HG03095 (cell line): ENCODE data around the gene KIAA2012.
"Not testable (repeated sequence)": the region's sequence is repeated elsewhere in the genome, so short reads cannot be mapped to it uniquely, and the experiment has no call there.

Source experiments
- ATAC-seq: cut with Tn5 transposase; IDR thresholded peaks from one replicate; pipeline ENCODE4 v1.9.1; 2021; ENCODE audit warnings: moderate library complexity; ENCODE audit not compliant: unreplicated experiment

KIAA2012 gene

DNA sequence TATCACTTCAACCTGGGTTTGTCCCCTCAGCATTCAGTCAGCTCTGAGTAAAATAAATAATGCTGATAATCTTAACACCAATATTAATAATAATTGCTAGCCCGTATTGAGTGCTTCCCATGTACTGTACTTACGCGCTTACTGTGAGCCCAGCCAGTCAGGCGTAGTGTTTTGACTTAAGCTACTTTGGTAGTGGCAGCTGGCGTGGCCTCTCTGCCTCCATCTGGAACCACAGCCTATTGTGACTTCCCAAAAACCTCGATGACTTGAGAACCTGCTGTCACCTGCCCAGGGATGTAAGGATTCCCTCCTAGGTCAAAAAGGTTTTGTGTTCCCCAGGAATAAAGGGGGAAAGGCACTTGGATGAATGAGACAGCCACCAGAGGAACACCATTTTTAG, 112.1 kb downstream of the KIAA2012 start:
- ATAC-seq: no peak

DNA sequence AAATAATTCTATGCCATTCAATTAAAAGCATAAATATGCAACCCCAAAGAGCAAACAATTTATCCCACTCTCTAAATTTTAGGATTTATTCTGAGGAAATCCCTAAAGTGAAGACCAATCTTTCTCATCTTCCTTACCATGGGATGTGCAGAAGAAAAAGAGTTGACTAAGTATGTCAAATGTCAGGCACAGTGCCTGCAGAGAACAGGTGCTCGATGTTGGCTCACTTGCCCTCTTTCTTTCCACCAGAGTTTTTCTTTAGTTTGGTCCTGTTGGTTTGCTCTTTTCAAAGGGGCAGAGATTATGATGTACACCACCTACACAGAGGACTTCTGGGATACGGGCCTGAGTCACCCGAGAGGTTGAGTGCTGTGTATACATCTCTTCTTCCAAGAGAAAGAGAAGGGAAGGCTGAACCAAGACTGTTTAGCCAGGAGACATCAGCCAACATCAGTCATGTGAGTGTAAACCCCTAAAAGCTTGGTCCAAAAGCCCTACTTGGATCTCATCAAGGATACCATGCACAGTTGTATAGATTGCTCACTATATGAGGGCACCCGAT, 113.7 kb downstream of the KIAA2012 start:
- ATAC-seq: no peak

DNA sequence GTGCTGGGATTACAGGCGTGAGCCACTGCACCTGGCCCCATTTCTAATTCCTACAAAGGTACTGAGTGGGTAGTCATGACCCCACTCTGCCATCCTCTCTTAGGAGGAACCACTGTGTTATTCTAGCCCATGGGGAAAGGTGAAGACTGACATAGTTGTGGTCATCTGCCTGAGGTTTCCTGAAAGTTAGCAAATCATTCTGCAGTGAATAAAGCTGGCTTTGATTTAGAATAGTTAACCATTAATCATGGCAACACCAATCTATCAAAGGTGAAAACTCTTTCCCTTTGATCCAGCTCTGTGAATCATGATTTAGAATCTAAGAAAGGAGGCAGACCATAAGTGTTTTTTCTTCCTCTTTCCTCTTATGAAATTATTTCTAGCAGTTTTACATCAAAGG, 114.5 kb downstream of the KIAA2012 start:
- ATAC-seq: no peak

DNA sequence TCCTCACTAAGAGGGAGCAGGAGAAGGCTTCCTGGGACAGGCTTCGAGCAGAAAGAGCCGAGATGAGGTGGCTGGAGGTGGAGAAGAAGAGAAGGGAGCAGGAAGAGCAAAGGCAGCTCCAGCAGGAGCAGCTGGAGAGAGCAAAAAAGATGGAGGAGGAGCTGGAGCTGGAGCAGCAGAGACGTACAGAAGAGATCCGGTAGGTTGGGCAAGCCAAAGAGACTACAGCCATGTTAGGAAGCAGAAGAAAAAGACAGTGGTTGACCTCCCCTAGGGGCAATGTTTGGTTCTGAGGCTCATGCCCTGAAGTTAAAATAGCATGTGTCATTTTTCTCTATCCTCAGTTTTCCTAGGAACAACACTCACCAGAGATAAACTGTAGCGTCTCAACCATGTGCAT, 120.2 kb downstream of the KIAA2012 start:
- ATAC-seq: no peak

DNA sequence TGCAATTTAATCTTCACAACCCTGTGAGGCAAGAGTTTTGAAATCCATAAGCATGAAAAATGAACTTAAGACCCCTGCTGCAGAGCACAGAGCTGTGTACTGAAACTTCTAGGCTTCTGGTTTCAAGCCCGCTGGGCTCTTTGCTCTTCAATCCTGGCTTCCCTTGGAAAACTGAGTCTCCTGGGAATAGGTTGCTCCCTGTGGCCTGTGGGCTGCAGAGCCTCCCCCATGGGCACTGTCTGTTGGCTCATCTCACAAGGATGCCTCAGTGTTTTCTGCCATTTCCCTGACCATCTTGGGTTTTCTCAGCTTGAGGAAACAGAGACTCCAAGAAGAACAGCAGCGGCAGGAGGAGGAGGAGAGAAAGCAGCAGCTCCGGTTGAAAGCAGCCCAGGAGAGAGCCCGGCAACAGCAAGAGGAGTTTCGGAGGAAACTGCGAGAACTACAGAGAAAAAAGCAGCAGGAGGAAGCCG, 120.9 kb downstream of the KIAA2012 start:
- ATAC-seq: no peak

DNA sequence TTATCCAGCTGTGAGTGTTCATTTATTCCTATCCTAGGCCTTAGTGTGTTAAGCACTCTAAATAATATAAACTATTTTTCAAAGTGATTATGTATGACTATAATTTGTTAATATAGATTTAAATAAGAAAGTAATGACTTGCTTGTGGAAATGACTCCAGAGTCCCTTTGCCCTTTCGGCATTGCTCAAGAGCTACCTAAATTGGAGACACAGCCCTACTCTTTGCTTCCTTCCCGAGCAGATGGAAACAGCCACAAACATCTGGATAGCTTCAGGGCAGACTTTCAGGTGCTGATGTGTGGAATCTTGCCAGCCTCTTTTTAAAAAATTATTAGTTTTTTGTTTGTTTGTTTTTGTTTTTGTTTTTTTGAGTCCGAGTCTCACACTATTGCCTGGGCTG, 121.4 kb downstream of the KIAA2012 start:
- ATAC-seq: no peak

DNA sequence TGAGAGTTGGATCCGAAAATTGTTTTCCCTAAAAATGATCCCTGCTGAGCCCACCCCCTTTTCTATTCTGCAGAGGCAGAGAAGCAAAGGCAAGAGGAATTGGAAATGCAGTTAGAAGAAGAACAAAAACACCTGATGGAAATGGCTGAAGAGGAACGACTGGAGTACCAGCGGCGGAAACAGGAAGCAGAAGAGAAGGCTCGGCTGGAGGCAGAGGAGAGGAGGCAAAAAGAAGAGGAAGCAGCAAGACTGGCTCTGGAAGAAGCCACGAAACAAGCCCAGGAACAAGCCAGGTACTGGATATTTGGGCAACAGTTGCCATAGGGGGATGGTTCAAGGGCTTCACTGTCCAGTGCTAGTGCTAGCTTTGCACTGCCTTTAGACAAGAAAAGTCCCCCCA, 123.7 kb downstream of the KIAA2012 start:
- no peak for ATAC-seq

DNA sequence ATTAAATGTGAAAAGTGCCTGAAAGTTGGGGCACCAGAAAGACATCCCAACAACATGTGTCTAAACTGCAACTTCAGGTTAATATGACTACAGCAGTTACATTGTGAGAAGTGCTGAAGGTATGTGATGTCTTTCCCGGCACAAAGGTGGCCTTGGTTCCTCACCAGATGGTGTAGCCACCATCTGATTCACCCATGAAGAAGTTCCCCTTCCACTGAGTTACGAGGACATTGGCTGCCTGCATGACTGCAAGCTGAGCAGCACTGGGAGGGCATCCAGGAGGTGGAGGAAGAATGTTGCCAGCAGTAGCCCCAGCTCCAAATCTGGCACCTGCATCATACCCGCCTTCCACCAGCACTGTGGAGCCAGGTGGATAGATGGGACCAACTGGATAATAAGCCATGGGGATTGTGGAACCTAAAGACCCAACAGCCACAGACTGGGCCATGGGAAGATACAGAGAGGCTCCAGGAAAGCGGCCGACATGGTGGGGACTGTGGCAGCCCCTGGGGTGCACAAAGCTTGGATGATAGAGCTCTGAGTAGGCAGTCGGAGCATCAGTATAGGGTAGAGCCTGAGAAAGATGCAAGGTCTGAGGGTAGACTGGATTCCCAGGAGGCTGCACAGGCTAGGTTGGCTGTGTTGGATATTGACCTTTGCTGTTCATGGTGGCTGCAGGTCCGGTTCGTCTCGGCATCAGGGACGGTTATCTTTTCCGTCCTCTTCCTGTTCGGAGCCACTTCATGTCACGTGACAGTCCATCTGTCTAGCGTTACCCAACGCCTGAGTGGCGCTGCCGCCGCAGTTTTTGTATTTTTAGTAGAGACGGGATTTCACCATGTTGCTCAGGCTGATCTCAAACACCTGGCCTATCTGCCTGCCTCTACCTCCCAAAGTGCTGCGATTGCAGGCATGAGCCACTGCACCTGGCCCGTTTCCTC, 128.4 kb downstream of the KIAA2012 start:
- no peak for ATAC-seq

DNA sequence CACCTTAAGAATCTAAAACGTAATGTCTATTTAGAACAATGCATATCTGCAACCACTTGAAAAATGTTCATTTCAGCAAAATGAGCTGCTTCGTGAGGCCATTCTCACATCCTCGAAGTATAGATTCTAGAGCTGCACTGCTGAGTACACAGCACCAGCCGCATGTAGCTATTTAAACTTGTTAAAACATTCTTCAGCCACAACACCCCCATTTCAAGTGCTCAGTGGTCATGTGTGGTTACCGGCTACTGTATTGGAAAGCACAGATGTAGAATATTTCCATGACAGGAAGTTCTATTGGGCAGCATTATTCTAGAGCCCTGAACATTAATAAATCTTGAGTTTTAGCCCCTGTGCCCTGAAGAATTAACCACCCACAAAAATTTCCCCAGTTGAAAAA, 130.3 kb downstream of the KIAA2012 start:
- ATAC-seq: no peak

DNA sequence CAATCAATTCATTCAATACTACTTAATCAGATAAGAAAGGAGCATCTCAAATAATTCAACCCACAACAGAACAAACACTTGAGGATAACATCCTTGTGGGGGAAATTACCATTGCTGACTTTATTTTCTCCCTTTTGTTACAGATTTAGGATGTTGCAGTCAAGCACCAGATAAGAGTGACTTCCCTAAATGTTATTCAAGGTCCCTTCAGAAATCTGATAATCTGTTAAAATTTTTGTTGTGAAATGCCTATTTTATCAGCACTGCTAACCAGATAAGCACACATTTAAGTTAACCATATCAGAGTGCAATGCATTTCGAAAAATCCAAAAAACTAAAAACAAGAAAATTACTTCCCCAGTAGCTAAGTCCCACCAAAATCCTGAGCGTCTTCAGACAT, 131.8 kb downstream of the KIAA2012 start:
- ATAC-seq: no peak

DNA sequence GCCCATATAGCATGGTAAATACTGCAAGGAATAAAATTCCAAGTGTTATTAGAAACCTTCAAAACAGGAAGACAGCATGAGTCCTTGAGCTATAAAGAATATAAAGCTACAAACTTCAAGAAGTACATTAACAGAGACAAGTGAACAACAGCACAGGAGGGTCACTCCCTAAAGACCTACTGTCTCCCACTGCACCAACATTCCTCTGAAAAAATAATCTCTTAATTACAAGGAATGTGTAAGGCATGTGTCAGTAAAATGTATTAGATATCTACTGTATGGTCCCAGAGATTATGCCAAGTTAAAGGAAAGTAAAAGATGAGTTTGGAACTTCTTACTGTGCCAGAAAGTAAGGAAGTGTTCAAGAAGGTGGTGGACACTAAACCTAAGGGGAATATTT, 135.5 kb downstream of the KIAA2012 start:
- ATAC-seq: no peak

DNA sequence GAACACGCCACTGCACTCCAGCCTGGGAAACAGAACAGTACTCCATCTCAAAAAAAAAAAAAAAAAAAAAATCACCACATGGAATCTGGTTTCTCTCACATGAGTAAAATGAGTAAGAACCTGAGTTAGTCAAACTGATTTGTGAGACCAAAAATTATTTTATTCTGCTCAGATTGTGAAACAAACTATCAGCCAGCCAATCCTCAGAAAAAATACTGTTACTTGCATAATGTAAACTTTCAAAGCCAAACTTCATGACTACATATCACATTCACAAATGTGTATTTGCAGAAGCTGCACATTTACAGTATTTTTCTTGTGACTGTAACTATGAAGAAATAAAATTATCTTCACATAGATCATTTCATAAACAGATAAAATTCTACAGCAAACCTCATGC, 142.1 kb downstream of the KIAA2012 start:
- no peak for ATAC-seq

DNA sequence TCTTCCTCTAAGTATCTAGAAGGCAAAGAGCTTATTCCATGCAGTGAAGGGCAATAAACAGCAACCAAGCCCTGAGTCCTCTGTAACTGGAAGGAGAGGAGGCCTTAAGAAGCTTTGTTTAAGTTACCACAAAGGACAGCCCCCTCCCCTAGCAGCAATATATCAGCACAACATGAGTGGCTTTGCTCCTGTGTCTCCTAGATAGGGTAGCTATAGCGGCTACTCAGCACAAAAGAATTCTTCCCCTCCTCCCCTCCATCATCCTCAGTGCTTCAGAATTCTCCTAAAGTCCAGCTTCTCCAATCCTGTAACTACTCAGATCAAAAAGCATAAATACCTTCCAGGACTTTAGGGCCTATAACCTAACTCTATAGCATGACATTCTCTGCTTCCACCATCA, 148.8 kb downstream of the KIAA2012 start:
- no peak for ATAC-seq

DNA sequence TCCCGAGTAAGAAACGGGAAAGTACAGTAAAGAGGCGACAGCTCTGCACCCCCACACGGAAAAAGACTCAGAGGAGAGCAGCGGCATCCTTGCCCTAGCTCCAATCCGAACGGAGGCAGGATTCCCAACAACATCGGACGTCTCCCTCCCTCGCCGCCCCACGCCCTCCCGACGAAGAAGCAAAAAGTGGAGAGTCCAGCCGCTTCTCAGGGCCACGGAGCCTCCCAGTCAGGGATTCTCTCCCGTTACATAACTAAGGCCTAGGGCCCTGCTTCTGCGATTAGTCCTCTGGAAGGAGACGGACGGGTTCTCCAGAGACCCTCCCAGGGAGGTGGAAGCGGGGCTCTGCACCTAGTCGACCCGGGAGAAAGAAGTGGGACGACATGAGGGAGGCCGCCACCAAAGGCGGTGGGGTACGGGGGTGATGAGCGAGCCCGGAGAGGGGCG, 164.8 kb downstream of the KIAA2012 start:
- ATAC-seq: peak; percentile 35

DNA sequence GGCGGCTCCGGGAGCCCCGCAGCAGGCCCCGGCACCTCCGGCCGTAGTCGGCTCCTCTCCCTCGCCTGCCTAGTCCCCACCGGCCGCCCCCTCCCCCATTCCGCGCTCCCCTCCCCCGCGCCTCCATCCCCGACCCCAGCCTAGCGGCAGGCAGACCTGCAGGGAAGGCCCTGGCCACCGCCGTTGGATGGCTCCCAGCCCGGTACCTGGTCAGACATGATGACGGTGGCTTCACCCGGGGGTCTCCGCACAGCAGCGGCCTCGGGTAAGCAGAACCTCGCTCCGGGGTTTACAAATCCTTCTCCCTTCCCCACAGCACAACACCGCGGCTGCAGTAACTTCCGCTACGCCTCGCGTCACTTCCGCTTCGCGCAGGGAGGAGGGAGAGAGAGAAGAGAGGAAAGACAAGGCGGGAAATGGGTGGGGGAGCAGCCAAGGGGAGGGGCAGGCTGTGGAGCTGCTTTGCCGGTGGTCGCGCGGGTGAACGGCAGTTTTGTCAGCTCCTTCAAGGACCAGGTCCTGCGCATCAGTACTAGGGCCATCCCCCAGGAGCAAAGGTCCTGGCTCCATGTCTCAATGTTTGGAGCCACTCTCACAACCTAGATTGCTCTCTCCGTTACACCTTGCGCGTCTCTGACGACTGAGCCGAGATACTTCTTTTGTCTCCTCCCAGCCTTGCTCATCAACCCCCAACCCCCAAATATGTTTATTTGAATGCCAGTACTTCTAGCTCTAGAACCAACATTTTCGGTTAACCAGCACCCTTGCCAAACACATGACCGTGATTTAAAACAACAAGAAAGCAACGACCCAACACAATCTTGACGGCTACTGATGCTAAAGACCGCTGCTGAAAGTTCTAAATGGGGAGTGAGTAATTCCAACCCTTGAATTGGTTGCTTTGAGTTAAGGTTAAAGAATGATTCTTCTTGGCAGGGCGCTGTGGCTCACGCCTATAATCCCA, 165.5 kb downstream of the KIAA2012 start, which contains the start of gene SUMO1:
TSS of gene SUMO1 (minus strand) at position 364 of the 964 bp plus-strand sequence. CDS start at position 218, 146 bp downstream.
- peak; percentile 96 for ATAC-seq

DNA sequence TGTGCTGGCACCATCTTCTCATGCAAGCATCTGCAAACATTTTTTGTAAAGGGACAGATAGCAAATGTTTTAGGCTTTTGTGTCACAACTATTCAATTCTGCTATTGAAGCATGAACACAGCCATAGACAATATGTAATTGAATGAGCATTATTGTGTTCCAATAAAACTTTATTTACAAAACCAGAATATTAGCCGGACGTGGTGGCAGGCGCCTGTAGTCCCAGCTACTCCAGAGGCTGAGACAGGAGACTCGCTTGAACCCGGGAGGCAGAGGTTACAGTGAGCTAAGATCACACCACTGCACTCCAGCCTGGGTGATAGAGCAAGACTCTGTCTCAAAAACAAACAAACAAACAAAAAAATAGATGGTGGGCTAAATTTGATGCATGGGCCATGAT, 174.7 kb downstream of the KIAA2012 start:
- ATAC-seq: not testable (repeated sequence)

DNA sequence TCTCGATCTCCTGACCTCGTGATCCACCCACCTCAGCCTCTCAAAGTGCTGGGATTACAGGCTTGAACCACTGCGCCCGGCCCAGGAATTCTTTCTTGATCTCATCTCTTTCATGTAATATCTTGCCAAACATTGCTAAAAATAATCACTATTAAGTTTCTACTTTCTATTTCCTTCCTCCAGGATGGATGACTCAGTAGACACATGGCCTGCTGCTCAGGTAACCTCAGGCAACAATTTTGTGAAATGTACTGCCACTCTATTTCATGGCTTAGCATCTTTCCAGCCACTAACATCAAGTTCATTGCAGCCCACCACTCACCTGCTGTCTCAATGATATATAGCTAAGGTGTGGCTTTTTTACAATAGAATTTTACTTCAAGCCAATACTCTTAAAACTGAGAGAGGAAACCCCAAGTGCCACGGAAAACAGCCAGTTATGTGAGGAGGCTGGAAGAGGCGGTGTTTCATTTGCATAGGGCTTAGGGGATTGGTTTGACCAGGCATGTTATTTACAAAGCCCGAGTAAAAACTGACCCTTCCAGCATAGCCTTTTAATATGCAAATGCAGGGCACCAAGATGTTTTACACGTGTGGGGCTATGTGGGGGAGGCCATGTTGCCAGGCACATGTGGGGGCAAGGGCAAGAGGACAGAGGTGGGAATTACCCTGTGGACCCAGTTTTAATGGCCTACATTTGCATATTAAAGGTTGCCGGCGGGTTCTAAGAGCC, 176.6 kb downstream of the KIAA2012 start:
- no peak for ATAC-seq

DNA sequence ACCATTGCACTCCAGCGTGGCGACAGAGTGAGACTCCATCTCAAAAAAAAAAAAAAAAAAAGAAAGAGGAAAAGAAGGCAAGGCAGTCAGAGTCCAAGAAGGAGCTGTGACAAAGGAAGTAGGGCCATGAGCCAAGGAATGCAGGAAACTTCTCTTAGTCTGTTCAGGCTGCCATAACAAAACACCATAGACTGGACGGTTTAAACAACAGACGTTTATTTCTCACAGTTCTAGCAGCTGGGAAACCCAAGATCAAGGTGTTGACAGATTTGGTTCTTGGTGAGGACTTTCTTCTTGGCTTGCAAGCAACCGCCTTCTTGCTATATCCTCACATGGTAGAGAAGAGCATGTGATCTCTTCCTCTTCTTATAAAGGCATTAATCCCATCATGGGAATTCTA, 178.4 kb downstream of the KIAA2012 start:
- no peak for ATAC-seq
